HepG2 (cell line): Measurements from ENCODE around the gene CGNL1. TPM values are rescaled to one million over a fixed set of nuclear protein-coding genes. Genes with fewer than 3 reads are reported as not detected.

Source experiments
- AFF4 ChIP-seq: sonication (generic); formaldehyde crosslinking; IDR thresholded peaks from 2 replicates; pipeline ENCODE4 v1.4.0; 2020; ENCODE audit warnings: missing genetic modification reagents
- BRCA1 ChIP-seq: sonication (generic); formaldehyde crosslinking; IDR thresholded peaks from 2 replicates; pipeline ENCODE4 v1.4.0; 2020; ENCODE audit warnings: missing genetic modification reagents
- DR1 ChIP-seq: sonication (generic); formaldehyde crosslinking; IDR thresholded peaks from 2 replicates; pipeline ENCODE4 v1.8.0; 2021; ENCODE audit warnings: mild to moderate bottlenecking, missing genetic modification reagents, inconsistent platforms
- FLYWCH1 ChIP-seq: sonication (generic); formaldehyde crosslinking; IDR thresholded peaks from 2 replicates; pipeline ENCODE4 v1.8.1; 2023; ENCODE audit warnings: mild to moderate bottlenecking, missing genetic modification reagents
- FOXP1 ChIP-seq, 2 experiments: fragments of 450-650 bp in 1 of 2; IDR thresholded peaks; 2 replicates each; pipeline ENCODE4 v1.6.1; 2017 to 2018; ENCODE audit warnings: antibody characterized with exemption in 1 of 2
- IKZF4 ChIP-seq: sonication (generic); formaldehyde crosslinking; IDR thresholded peaks from 2 replicates; pipeline ENCODE4 v1.5.1; 2020; ENCODE audit warnings: borderline replicate concordance, mild to moderate bottlenecking, low read depth, missing genetic modification reagents; ENCODE audit errors: not compliant biosample characterization
- REPIN1 ChIP-seq: sonication (generic); formaldehyde crosslinking; IDR thresholded peaks from 2 replicates; pipeline ENCODE4 v1.8.0; 2022; ENCODE audit warnings: missing genetic modification reagents, low read depth, mild to moderate bottlenecking, borderline replicate concordance
- RFX3 ChIP-seq: IDR thresholded peaks from 2 replicates; pipeline ENCODE4 v1.6.1; 2016; ENCODE audit warnings: missing biosample characterization, missing genetic modification reagents
- RFX5 ChIP-seq: IDR thresholded peaks from 2 replicates; pipeline ENCODE4 v1.6.1; 2011; ENCODE audit warnings: low read depth, low read length, improper control_type of control experiment
- SAP130 ChIP-seq: IDR thresholded peaks from 2 replicates; pipeline ENCODE4 v1.6.1; 2016; ENCODE audit warnings: low read depth
- SMC3 ChIP-seq: IDR thresholded peaks from 2 replicates; pipeline ENCODE4 v1.6.1; 2011; ENCODE audit warnings: low read length, improper control_type of control experiment
- SOX5 ChIP-seq: IDR thresholded peaks from 2 replicates; pipeline ENCODE4 v1.6.1; 2016; ENCODE audit warnings: borderline replicate concordance
- ZFAT ChIP-seq: sonication (generic); formaldehyde crosslinking; conservative IDR thresholded peaks from 2 replicates; pipeline ENCODE4 v1.8.1; 2023; ENCODE audit warnings: missing genetic modification reagents, inconsistent platforms
- ZNF124 ChIP-seq: sonication (generic); formaldehyde crosslinking; IDR thresholded peaks from 2 replicates; pipeline ENCODE4 v1.4.0; 2020; ENCODE audit warnings: missing genetic modification reagents
- ZNF629 ChIP-seq: sonication (generic); formaldehyde crosslinking; conservative IDR thresholded peaks from 2 replicates; pipeline ENCODE4 v1.5.0; 2020; ENCODE audit warnings: missing genetic modification reagents
- polyA plus RNA-seq, 8 experiments: library from polyadenylated mRNA; depleted of rRNA in 3 of 8; stranded (reverse) in 7 of 8; unstranded in 1 of 8; fragments of >200 nt; fragmentation: Illumina TruSeq in 4 of 8; extraction: Trizol in 4 of 8; gene quantifications; 2 replicates each; pipeline versions ENCODE4 v1.2.1 to v1.2.3, GENCODE V29; 2011 to 2016; ENCODE audit warnings: low read depth in 4 of 8, missing spikeins in 1 of 8, mixed read lengths in 1 of 8; ENCODE audit not compliant: insufficient read depth in 1 of 8
- total RNA-seq, 5 experiments: library from RNA; depleted of rRNA; stranded (reverse); fragments of >200 nt; fragmentation: Illumina TruSeq; extraction: Trizol; gene quantifications; 2 replicates each; pipeline ENCODE4 v1.2.3, GENCODE V29; 2016; ENCODE audit warnings: low read depth in 1 of 5
- TF ChIP-seq, protein P1 (sequence below), 2 experiments: sonication (generic) in 1 of 2; formaldehyde crosslinking in 1 of 2; IDR thresholded peaks; 2 replicates each; pipeline versions ENCODE4 v1.6.1 to v1.9.0; 2014 to 2022; ENCODE audit warnings: antibody characterized with exemption in 1 of 2, borderline replicate concordance in 1 of 2, inconsistent platforms in 1 of 2, low read depth in 1 of 2, missing genetic modification reagents in 1 of 2
- TF ChIP-seq, protein P2 (sequence below): sonication (generic); formaldehyde crosslinking; IDR thresholded peaks from 2 replicates; pipeline ENCODE4 v1.4.0; 2020; ENCODE audit warnings: missing genetic modification reagents

Gene CGNL1
- total and polyA plus RNA-seq, 2 of the 13 experiments (the other 11 are each of a cell fraction or from before 2014, with no cell fraction given), result 5.6 to 15.6 TPM

GRCh38 chr15:57391537-57391936 is 15.2 kb downstream of the CGNL1 start (continued):
- TF ChIP-seq, protein P1, sequence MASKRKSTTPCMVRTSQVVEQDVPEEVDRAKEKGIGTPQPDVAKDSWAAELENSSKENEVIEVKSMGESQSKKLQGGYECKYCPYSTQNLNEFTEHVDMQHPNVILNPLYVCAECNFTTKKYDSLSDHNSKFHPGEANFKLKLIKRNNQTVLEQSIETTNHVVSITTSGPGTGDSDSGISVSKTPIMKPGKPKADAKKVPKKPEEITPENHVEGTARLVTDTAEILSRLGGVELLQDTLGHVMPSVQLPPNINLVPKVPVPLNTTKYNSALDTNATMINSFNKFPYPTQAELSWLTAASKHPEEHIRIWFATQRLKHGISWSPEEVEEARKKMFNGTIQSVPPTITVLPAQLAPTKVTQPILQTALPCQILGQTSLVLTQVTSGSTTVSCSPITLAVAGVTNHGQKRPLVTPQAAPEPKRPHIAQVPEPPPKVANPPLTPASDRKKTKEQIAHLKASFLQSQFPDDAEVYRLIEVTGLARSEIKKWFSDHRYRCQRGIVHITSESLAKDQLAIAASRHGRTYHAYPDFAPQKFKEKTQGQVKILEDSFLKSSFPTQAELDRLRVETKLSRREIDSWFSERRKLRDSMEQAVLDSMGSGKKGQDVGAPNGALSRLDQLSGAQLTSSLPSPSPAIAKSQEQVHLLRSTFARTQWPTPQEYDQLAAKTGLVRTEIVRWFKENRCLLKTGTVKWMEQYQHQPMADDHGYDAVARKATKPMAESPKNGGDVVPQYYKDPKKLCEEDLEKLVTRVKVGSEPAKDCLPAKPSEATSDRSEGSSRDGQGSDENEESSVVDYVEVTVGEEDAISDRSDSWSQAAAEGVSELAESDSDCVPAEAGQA (IDR thresholded peaks at IDR 0.05; ENCODE audit: low read depth), result no peak
- TF ChIP-seq, protein P1 (CRISPR knock-in tag; IDR thresholded peaks at IDR 0.05; ENCODE audit: borderline replicate concordance), result no peak
- TF ChIP-seq ZNF629 (CRISPR knock-in tag), result no peak
- no peak for TF ChIP-seq FOXP1 (IDR thresholded peaks at IDR 0.05)
- TF ChIP-seq FOXP1 (CRISPR knock-in tag; IDR thresholded peaks at IDR 0.05), result peak; percentile 74
- TF ChIP-seq RFX3 (CRISPR knock-in tag), result no peak
- TF ChIP-seq IKZF4 (CRISPR knock-in tag), result no peak
- TF ChIP-seq, protein P2, sequence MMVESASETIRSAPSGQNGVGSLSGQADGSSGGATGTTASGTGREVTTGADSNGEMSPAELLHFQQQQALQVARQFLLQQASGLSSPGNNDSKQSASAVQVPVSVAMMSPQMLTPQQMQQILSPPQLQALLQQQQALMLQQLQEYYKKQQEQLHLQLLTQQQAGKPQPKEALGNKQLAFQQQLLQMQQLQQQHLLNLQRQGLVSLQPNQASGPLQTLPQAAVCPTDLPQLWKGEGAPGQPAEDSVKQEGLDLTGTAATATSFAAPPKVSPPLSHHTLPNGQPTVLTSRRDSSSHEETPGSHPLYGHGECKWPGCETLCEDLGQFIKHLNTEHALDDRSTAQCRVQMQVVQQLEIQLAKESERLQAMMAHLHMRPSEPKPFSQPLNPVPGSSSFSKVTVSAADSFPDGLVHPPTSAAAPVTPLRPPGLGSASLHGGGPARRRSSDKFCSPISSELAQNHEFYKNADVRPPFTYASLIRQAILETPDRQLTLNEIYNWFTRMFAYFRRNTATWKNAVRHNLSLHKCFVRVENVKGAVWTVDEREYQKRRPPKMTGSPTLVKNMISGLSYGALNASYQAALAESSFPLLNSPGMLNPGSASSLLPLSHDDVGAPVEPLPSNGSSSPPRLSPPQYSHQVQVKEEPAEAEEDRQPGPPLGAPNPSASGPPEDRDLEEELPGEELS (CRISPR knock-in tag), result peak; percentile 77; the same call in 1 of the 2 replicates
- TF ChIP-seq FLYWCH1 (CRISPR knock-in tag), result no peak
- no peak for TF ChIP-seq SMC3
- no peak for TF ChIP-seq AFF4 (CRISPR knock-in tag)
- TF ChIP-seq RFX5, result no peak
- TF ChIP-seq SOX5 (CRISPR knock-in tag), result no peak; the same call in 1 of the 2 replicates
- TF ChIP-seq BRCA1 (CRISPR knock-in tag), result no peak
- 0 out of 2 replicates have a peak, but pooled peaks have one; percentile 6 for TF ChIP-seq ZNF124 (CRISPR knock-in tag)
- no peak for TF ChIP-seq DR1 (CRISPR knock-in tag)
- TF ChIP-seq REPIN1 (CRISPR knock-in tag), result no peak
- 0 out of 2 replicates have a peak, but pooled peaks have one; percentile 16 for TF ChIP-seq SAP130 (CRISPR knock-in tag)
- no peak for TF ChIP-seq ZFAT (CRISPR knock-in tag)
